ENCODE data around the gene GRIP1.

GRIP1 gene

DNA sequence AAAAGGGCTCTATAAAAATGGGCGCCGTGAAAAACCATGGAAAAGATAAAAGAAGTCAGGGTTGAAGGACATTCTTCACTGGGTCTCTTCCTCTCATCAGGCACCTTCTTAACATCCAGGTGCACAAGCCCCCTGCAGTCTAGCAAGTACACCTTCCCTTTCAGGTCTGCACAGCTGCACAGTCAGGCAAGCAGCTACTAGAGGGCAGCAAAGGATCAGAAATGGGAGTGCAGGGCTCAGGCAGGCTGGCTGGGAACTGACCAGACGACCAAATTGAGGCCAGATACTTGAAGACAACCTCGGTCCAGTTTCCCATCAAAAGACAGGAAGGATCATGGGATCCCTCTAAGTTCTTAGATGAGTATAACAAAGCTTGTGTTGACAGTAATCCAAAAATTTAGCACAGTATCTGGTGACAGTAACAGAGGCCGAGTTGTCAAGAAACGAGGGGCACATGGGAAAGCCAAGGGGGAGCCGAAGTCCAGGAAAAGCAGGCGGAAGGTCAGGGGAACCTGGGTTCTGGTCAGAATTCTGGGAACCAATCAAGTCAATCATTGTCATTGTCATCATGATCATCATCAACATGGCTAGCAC is 10.1 kb upstream of the GRIP1 start:
- peak; percentile 78 for DNase-seq

DNA sequence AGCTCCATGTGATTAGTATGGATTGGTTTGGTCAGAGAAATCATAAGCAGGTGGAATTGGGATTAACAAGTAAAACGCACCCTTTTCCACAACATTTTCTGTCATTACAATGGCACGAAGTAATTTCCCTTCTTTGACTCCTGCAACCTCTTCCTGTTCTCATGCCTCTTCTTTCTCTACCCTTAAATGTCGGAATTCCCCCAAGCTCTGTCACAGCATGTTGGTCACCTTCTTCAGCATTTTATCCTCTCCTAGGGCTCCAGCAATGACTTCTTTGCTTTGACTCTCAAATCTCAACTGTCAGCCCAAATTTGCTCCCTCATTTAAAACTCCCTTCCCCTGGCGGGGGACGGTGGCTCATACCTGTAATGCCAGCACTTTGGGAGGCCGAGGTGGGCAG is 5.3 kb upstream of the GRIP1 start:
- DNase-seq: no peak

DNA sequence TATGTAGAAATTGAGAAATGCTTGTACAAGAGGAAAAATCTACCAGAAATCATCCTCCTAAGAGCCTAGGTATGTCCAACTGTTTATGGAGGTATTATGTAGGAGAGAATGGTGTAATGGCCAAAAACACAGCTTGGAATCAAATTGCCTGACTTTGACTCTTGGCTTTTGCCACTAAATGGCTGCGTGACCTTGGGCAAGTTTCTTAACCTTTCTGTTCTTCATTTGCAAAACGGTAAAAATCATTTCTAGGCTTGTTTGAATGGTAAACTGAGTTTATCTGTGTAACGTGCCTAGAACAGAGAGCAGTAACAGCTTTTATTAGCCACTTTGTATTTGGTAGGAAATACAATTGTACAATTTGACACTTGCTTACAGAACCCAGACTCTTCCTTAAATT is 4.9 kb upstream of the GRIP1 start:
- no peak for DNase-seq

DNA sequence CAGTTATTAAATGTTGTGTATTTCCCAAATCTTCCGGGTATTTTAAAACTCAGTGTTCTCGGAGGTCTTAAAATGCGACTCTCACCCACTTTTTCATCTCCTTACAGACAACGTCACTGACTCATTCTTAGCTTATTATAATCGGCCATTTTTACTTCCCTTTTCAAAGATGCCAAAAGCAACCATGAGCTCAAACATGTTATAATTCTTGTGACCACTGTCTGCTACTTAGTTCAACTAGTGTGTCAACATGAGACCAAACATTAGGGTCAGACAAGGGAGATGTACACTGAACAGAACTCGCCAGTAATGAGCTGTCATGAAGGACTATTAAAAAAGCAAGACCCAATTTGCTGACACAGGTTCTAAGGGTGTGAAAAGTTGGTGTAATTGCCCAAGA is 4.2 kb upstream of the GRIP1 start:
- no peak for DNase-seq

GRCh38 chr12:66679461-66680084 is 697 bp upstream of the GRIP1 start:
- DNase-seq: no peak

- DNase-seq: no peak
Measured at GRCh38 chr12:66676241-66676640, 2.6 kb downstream of the GRIP1 start.

GRCh38 chr12:66674495-66675122 is 4.3 kb downstream of the GRIP1 start:
- no peak for DNase-seq

DNA sequence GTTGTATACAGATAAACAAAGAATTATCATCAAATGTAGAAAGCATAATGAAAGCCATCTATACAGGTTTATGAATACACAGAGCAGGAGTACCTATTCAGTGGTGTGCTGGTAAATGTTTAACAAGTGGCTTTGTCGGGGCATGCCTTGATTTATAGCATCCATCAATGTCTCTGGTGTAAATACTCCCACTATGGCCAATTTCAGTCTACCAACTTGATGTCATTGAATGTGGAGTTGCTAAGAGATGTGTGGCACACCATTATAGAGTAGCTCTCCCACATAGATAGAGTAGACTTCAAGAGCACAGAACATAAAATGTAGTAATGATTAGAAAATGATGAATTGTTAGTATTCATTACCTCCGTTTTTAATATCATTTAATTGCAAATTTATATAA is 9.3 kb downstream of the GRIP1 start:
- no peak for DNase-seq

DNA sequence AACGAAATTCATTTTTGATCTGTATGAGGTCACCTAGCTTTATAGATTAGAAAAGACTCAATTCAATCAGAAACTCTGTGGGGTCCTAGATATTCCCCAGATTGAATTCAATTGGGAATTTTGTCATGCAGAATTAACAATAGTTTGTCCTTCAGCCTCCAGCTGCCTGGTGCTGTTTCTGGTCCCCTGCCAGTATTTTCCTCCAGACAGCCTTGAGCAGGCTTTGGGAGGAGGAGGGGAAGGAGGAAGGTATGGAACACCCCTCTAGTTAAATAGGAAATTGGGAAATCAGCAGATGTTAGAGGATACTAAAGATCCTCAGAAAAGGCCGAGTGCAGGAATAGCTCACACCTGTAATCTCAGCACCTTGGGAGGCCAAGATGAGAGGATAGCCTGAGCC is 10.6 kb downstream of the GRIP1 start:
- DNase-seq: peak; percentile 40

DNA sequence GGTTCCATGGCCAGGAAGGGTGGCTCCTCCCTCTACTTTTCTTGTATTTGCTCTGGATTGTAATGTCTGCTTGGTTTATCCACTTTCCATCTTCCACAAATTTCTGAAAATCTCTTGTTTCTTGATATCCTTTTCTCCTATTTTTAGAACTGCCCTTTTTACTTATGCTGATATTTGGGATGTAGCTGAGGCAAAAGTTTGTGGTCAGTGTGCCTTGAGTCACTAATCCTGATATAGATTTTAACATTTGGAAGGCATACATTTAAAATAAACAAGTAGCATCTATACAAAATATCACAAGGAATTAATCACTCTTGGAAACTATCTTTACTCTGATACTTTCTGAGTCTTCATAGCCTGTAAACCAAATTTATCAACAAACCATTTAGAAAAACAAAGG is 11.0 kb downstream of the GRIP1 start:
- no peak for DNase-seq

DNA sequence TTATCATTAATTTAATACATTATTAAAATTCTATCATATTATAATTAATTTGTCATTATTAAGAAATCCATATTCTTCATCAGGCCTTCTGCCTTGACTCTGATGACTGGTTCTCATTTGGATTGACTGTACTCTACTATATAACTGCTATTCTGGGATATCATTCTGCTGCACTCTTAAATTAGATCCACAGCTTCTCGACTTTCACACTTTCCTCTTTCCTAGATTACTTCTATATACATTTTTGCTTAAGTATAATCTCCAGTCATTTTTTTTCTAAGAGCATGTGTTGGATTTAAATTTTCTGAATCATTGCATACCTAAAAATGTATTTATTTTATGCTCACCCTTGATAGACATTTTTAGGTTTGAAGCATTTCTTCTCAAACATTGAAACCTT is 12.4 kb downstream of the GRIP1 start:
- DNase-seq: no peak

- DNase-seq: no peak
Measured at GRCh38 chr12:66665435-66665985, 13.4 kb downstream of the GRIP1 start.

DNA sequence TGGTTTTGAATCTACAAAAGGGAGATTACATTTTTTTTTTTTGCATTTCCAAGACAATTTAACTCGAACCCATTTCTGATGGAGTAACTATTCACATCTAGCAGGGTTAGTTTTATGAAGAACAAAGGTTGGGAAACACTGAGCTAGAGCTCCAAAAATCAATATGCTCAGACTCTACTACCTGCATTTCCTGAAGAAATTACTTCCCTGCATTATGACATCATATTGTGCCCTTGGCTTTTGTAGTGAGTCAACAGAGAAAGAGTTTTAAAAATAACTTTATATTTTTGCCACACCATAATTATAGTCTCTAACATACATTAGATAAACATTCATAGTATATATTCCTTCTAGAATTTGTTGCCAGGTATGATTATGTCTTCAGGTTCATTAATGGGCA is 14.8 kb downstream of the GRIP1 start:
- DNase-seq: no peak

DNA sequence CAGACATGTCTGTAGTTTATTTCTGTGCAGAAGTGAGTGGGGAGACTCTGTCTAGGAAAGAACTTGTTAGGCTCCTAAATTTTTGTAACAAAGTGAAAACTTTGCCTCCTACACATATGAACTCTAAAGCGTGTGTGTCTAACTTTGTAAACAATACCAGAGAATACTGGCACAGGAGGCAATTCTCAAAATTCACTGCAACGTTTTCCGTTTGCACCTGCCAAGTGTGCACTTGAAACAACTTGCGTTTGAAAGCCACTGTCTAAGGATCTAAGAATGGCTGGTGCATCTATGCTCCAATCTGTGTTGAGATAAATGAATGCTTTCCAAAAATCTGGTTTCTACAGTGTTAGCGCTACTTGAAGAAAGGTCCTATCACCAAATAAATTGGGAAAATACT is 15.3 kb downstream of the GRIP1 start:
- DNase-seq: no peak

- peak; percentile 33 for DNase-seq
Measured at GRCh38 chr12:66662729-66663128, 16.1 kb downstream of the GRIP1 start.

DNA sequence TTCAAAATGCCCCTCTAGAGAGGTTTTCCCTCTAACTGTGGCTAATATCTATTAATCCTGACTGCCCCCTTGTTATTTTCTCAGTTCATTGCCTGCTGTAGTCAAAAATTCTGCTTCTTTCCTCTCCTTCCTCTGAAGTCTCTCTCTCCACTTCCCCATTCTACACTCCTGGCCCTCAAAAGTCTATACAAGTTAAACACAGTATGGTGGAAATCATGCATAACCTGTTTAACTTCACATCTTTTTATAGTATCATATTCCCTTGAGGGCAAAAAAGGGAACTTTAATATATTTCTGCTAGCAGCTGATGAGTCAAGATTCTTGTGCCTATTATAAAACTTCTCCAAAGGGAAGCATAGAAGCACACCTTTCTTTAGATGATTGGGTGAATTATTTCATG is 16.7 kb downstream of the GRIP1 start:
- no peak for DNase-seq

- DNase-seq: no peak
Measured at GRCh38 chr12:66661357-66661756, 17.5 kb downstream of the GRIP1 start.

- DNase-seq: no peak
Measured at GRCh38 chr12:66653796-66654195, 25.1 kb downstream of the GRIP1 start.

DNA sequence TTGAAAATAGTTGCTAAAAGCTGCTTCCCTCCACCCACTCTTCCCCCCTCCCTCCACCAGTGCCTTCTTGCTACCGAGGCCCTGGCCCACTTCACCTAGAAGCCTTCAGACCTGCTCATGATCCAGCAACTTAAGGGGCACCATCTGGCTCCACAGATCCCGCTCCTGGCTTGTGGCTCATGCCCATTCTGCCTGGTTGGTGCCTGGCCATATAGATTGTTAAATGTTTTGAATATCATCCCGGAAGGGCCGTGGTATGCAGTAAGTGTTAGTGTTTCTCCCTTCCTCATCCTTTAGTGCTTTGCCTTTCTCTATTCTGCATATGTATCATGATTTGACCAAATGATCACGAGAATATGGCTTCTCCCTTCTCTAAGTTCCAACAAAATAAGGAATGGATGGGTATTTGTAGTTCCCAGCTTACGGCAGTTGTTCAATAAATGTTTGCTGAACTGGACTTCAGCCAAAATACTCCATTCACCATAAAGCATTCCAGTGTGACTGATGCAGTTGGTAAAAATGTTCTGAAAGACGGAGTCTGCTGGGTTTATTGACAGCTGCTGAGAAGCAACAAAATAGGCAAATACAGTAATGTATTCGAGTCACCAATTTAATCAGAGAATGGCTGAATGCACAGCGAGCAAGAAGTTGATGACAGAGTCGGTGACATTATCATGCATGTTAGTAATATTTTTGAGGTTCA is 30.7 kb downstream of the GRIP1 start:
- no peak for DNase-seq

GRCh38 chr12:66647034-66647691 is 31.7 kb downstream of the GRIP1 start:
- no peak for DNase-seq

- no peak for DNase-seq
Measured at GRCh38 chr12:66644151-66644550, 34.7 kb downstream of the GRIP1 start.

DNA sequence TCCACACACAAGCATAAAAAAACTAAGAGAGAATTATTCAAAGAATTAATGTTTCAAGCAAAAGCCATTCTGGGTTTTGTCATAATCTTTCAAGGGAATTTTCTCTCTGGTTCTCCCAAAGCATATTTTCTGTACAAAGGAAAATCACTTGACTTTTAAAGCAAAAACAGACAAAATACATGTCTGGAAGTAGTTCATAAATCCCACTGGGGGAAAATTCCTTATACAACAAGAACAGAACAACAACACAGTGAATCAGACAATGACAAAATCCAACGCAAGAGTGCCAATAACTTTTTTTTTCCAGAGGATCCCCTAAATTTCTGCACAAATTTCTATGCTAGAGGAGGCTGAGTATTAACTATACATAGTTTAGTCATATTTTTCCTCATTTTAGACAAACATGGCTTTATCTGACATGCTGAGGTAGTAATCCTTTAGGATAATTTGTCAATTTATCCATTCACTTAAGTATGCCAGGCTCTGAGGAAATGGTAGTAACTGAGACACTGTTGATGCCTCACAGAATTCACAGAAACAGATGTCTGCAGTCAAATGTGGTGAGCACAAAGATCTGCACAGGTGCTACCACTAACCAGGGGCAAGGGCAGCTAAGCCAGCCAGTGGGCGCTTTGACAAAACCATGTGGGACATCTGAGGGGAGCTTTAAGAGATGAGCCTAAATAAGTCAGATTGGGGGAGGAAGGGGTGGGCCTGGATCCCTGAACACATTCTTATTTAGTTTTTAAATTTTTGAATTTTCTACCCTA is 38.0 kb downstream of the GRIP1 start:
- no peak for DNase-seq
